ENCODE data around the gene PTPRK. TPM values are rescaled to one million over a fixed set of nuclear protein-coding genes. Genes with fewer than 3 reads are reported as not detected.

The PTPRK gene
- polyA plus RNA-seq (ENCODE audit: insufficient read length in 3 of 3), result 10 to 100 TPM; 54.2 to 57.7 (median 56.0) TPM

- peak; percentile 83 to 87 (median 86) for DNase-seq (ENCODE audit: low read depth in 3 of 3, low spot score in 2 of 3)
These were observed at the start of gene PTPRK for GRCh38 chr6:128520436-128521281. PTPRK (minus strand) TSS chr6:128520599; CDS start chr6:128520358, 241 bp downstream.

- DNase-seq (ENCODE audit: low read depth in 3 of 3, low spot score in 2 of 3), result no peak
These were observed 46.6 kb upstream of the PTPRK start for GRCh38 chr6:128567029-128567428.

GRCh38 chr6:128560966-128561365 is 40.6 kb upstream of the PTPRK start:
- no peak for DNase-seq (ENCODE audit: low read depth in 3 of 3, low spot score in 2 of 3)

GRCh38 chr6:128558924-128559323 is 38.5 kb upstream of the PTPRK start:
- no peak for DNase-seq (ENCODE audit: low read depth in 3 of 3, low spot score in 2 of 3)

GRCh38 chr6:128558021-128558420 is 37.6 kb upstream of the PTPRK start:
- no peak for DNase-seq (ENCODE audit: low read depth in 3 of 3, low spot score in 2 of 3)

- no peak for DNase-seq (ENCODE audit: low read depth in 3 of 3, low spot score in 2 of 3)
These were observed 36.7 kb upstream of the PTPRK start for GRCh38 chr6:128557081-128557480.

GRCh38 chr6:128554302-128554701 is 33.9 kb upstream of the PTPRK start:
- DNase-seq (ENCODE audit: low read depth in 3 of 3, low spot score in 2 of 3), result no peak

GRCh38 chr6:128541261-128541660 is 20.9 kb upstream of the PTPRK start:
- no peak for DNase-seq (ENCODE audit: low read depth in 3 of 3, low spot score in 2 of 3)

- DNase-seq (ENCODE audit: low read depth in 3 of 3, low spot score in 2 of 3), result no peak
These were observed 18.4 kb upstream of the PTPRK start for GRCh38 chr6:128538763-128539162.

GRCh38 chr6:128532827-128533226 is 12.4 kb upstream of the PTPRK start:
- no peak for DNase-seq (ENCODE audit: low read depth in 3 of 3, low spot score in 2 of 3)

GRCh38 chr6:128532136-128532535 is 11.7 kb upstream of the PTPRK start:
- DNase-seq (ENCODE audit: low read depth in 3 of 3, low spot score in 2 of 3), result no peak

GRCh38 chr6:128531696-128532095 is 11.3 kb upstream of the PTPRK start:
- no peak for DNase-seq (ENCODE audit: low read depth in 3 of 3, low spot score in 2 of 3)

GRCh38 chr6:128528241-128528640 is 7.8 kb upstream of the PTPRK start:
- no peak for DNase-seq (ENCODE audit: low read depth in 3 of 3, low spot score in 2 of 3)

GRCh38 chr6:128527375-128527774 is 7.0 kb upstream of the PTPRK start:
- DNase-seq (ENCODE audit: low read depth in 3 of 3, low spot score in 2 of 3), result no peak

GRCh38 chr6:128526152-128526914 is 5.9 kb upstream of the PTPRK start:
- no peak for DNase-seq (ENCODE audit: low read depth in 3 of 3, low spot score in 2 of 3)

GRCh38 chr6:128525406-128525805 is 5.0 kb upstream of the PTPRK start:
- DNase-seq (ENCODE audit: low read depth in 3 of 3, low spot score in 2 of 3), result no peak

GRCh38 chr6:128521282-128521632 is 858 bp upstream of the PTPRK start:
- no peak for DNase-seq (ENCODE audit: low read depth in 3 of 3, low spot score in 2 of 3)

GRCh38 chr6:128519931-128520435 is 416 bp downstream of the PTPRK start:
- peak; percentile 52 to 61 (median 60) for DNase-seq (ENCODE audit: low read depth in 3 of 3, low spot score in 2 of 3)

- peak; percentile 53 to 67 (median 57) for DNase-seq (ENCODE audit: low read depth in 3 of 3, low spot score in 2 of 3)
These were observed 1.1 kb downstream of the PTPRK start for GRCh38 chr6:128519132-128519930.

- DNase-seq (ENCODE audit: low read depth in 3 of 3, low spot score in 2 of 3), result no peak
These were observed 1.8 kb downstream of the PTPRK start for GRCh38 chr6:128518434-128519131.
